Stromal cell of bone marrow (primary cell): Measurements from ENCODE around the gene SLC25A46.
"Not testable (repeated sequence)": the region's sequence is repeated elsewhere in the genome, so short reads cannot be mapped to it uniquely, and the experiment has no call there.

Experiments
- DNase-seq: peaks from one replicate; pipeline ENCODE4 v3.0.0-alpha.2; 2012; ENCODE audit warnings: low read depth

SLC25A46 gene

GRCh38 chr5:110738812-110739651 lies at the start of gene SLC25A46:
Gene SLC25A46 (plus strand): TSS chr5:110739007. CDS start chr5:110739120, 113 bp downstream.
- peak; percentile 83 for DNase-seq

- not testable (repeated sequence) for DNase-seq
These were observed 48.2 kb upstream of the SLC25A46 start for GRCh38 chr5:110690587-110690986.

- DNase-seq: not testable (repeated sequence)
These were observed 46.1 kb upstream of the SLC25A46 start for GRCh38 chr5:110692669-110693068.

- DNase-seq: no peak
These were observed 36.5 kb upstream of the SLC25A46 start for GRCh38 chr5:110702300-110702699.

- no peak for DNase-seq
These were observed 36.1 kb upstream of the SLC25A46 start for GRCh38 chr5:110702704-110703103.

- no peak for DNase-seq
These were observed 35.3 kb upstream of the SLC25A46 start for GRCh38 chr5:110703481-110703880.

- no peak for DNase-seq
These were observed 33.5 kb upstream of the SLC25A46 start for GRCh38 chr5:110705349-110705748.

GRCh38 chr5:110707260-110707844 lies 31.5 kb upstream of the SLC25A46 start:
- no peak for DNase-seq

GRCh38 chr5:110716247-110717245 lies 22.3 kb upstream of the SLC25A46 start:
- no peak for DNase-seq

GRCh38 chr5:110718311-110718710 lies 20.5 kb upstream of the SLC25A46 start:
- no peak for DNase-seq

GRCh38 chr5:110726249-110727024 lies 12.4 kb upstream of the SLC25A46 start, which contains the start of gene TMEM232:
Gene TMEM232 (minus strand): TSS chr5:110726671. CDS start chr5:110667352, 59,319 bp downstream.
- peak; percentile 52 for DNase-seq

GRCh38 chr5:110727025-110727314 lies 11.8 kb upstream of the SLC25A46 start:
- no peak for DNase-seq

- not testable (repeated sequence) for DNase-seq
These were observed 7.3 kb upstream of the SLC25A46 start for GRCh38 chr5:110731499-110731898.

- no peak for DNase-seq
These were observed 4.7 kb upstream of the SLC25A46 start for GRCh38 chr5:110734101-110734500.

GRCh38 chr5:110735556-110735955 lies 3.3 kb upstream of the SLC25A46 start:
- DNase-seq: no peak

GRCh38 chr5:110736753-110737152 lies 2.1 kb upstream of the SLC25A46 start:
- no peak for DNase-seq

GRCh38 chr5:110738503-110738811 lies 350 bp upstream of the SLC25A46 start:
- no peak for DNase-seq

- no peak for DNase-seq
These were observed 13.3 kb downstream of the SLC25A46 start for GRCh38 chr5:110751902-110752762.

GRCh38 chr5:110752953-110753352 lies 14.1 kb downstream of the SLC25A46 start:
- no peak for DNase-seq

GRCh38 chr5:110753600-110753999 lies 14.8 kb downstream of the SLC25A46 start:
- no peak for DNase-seq

GRCh38 chr5:110754181-110754580 lies 15.4 kb downstream of the SLC25A46 start:
- no peak for DNase-seq
